ENCODE measurements around the gene DENND1B.

DNA sequence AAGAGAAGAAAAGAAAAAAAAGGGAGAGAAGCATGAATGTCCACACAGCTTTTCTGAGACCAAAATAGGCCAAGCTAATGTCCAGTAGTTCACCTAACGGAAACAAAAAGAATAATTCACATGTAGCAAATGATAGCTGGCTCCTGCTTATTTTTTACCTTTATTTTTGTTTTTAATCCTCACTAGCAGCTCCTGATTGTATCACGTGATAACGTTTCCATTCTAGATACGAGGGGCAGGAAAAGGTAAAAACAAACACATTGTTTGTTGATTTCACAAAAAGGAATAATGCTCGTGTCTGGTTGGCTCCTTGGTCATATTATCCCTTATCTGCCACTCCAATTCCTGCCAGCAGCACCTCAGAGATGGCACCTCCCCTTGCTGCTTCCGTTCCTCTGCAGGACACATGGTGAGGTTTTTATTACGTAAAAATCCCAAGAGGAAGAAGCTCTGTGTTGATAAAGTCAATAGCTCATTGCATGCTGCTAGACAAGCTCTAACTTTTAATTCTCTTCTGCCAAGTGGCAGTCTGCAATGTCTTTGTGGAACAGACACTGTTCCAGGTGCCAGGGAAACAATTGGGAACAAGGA lies 305.6 kb downstream of the DENND1B start:
- TF ChIP-seq, protein P1, sequence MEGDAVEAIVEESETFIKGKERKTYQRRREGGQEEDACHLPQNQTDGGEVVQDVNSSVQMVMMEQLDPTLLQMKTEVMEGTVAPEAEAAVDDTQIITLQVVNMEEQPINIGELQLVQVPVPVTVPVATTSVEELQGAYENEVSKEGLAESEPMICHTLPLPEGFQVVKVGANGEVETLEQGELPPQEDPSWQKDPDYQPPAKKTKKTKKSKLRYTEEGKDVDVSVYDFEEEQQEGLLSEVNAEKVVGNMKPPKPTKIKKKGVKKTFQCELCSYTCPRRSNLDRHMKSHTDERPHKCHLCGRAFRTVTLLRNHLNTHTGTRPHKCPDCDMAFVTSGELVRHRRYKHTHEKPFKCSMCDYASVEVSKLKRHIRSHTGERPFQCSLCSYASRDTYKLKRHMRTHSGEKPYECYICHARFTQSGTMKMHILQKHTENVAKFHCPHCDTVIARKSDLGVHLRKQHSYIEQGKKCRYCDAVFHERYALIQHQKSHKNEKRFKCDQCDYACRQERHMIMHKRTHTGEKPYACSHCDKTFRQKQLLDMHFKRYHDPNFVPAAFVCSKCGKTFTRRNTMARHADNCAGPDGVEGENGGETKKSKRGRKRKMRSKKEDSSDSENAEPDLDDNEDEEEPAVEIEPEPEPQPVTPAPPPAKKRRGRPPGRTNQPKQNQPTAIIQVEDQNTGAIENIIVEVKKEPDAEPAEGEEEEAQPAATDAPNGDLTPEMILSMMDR (IDR thresholded peaks at IDR 0.05; ENCODE audit: poor library complexity), result no peak
- TF ChIP-seq EZH2 (IDR thresholded peaks at IDR 0.05; ENCODE audit: borderline replicate concordance) (no peak), EZH2phosphoT487 (IDR thresholded peaks at IDR 0.05; ENCODE audit: low read depth, severe bottlenecking, unreplicated experiment) (no peak)
